A549 (cell line): ENCODE results near the gene AHSG. TPM values are rescaled to one million over a fixed set of nuclear protein-coding genes. Genes with fewer than 3 reads are reported as not detected.

Experiments used
- ATAC-seq, 2 experiments: fragments of 200-7000 bp in 1 of 2; fragments of >200 bp in 1 of 2; cut with Nextera tagmentation in 1 of 2; cut with Tn5 transposase in 1 of 2; 3 replicates each; pipeline versions ENCODE4 v1.8.0 to v1.9.1; 2018 to 2020; ENCODE audit warnings: mild to moderate bottlenecking in 1 of 2, moderate library complexity in 1 of 2
- CTCF ChIA-PET: fragments of 300-600 bp; sonication (Branson Sonifier 250); formaldehyde crosslinking; extraction: SDS; loops from one replicate; lab custom pipeline; 2021; ENCODE audit warnings: antibody characterized with exemption, inconsistent platforms; lab: Yijun Ruan, JAX
- POLR2A ChIA-PET: fragments of 350-600 bp; formaldehyde crosslinking; extraction: SDS; loops from one replicate; lab custom pipeline; 2021; ENCODE audit warnings: antibody characterized with exemption, inconsistent platforms; lab: Yijun Ruan, JAX
- DNase-seq, 2 experiments: peaks; one replicate each; pipeline versions ENCODE4 v3.0.0 to v3.0.0-alpha.2; 2011 to 2016; ENCODE audit warnings: low read depth in 1 of 2, low spot score in 1 of 2
- FAIRE-seq: peaks from 2 replicates; lab custom pipeline; 2011; peaks lifted over from hg19 to GRCh38; lab: Jason Lieb, UNC
- H3K27ac ChIP-seq, 2 experiments: fragments of >200 bp; sonication (Bioruptor Twin); formaldehyde crosslinking; 3 replicates each; pipeline ENCODE4 v1.5.1; 2016 to 2017
- H3K4me1 ChIP-seq: fragments of >200 bp; sonication (Bioruptor Twin); formaldehyde crosslinking; 3 replicates; pipeline ENCODE4 v1.6.1; 2016
- H3K4me2 ChIP-seq: fragments of >200 bp; sonication (Bioruptor Twin); formaldehyde crosslinking; 3 replicates; pipeline ENCODE4 v1.6.1; 2016
- H3K4me3 ChIP-seq: fragments of >200 bp; sonication (Bioruptor Twin); formaldehyde crosslinking; 3 replicates; pipeline ENCODE4 v1.5.1; 2016
- H3K9me3 ChIP-seq: fragments of >200 bp; sonication (Bioruptor Twin); formaldehyde crosslinking; 3 replicates; pipeline ENCODE4 v1.6.1; 2016
- CBX2 ChIP-seq: fragments of 200-600 bp; sonication (generic); IDR thresholded peaks from 2 replicates; pipeline ENCODE4 v1.6.1; 2016; ENCODE audit warnings: low read depth, mild to moderate bottlenecking, borderline replicate concordance
- CBX8 ChIP-seq: fragments of 200-600 bp; sonication (generic); IDR thresholded peaks from 2 replicates; pipeline ENCODE4 v1.6.1; 2016
- FOSL2 ChIP-seq, 2 experiments: fragments of 450-650 bp in 1 of 2; fragments of >200 bp in 1 of 2; sonication (Bioruptor Twin) in 1 of 2; formaldehyde crosslinking; IDR thresholded peaks; 2 replicates each; pipeline versions ENCODE4 v1.5.0 to v1.6.1; 2016 to 2020; ENCODE audit warnings: mild to moderate bottlenecking in 1 of 2, moderate library complexity in 1 of 2
- HDAC2 ChIP-seq: fragments of 200-600 bp; sonication (generic); IDR thresholded peaks from 2 replicates; pipeline ENCODE4 v1.6.1; 2016
- HOXB13 ChIP-seq: fragments of 250-450 bp; sonication (Bioruptor Pico); IDR thresholded peaks from 2 replicates; pipeline ENCODE4 v1.5.0; 2020; ENCODE audit warnings: low read depth, mild to moderate bottlenecking, moderate library complexity
- KDM1A ChIP-seq: fragments of 200-600 bp; sonication (generic); IDR thresholded peaks from 2 replicates; pipeline ENCODE4 v1.6.1; 2016; ENCODE audit warnings: low read depth, mild to moderate bottlenecking
- KDM5A ChIP-seq: fragments of 200-600 bp; sonication (generic); IDR thresholded peaks from 2 replicates; pipeline ENCODE4 v1.6.1; 2016; ENCODE audit warnings: antibody characterized with exemption, mild to moderate bottlenecking
- MAFK ChIP-seq: fragments of 450-650 bp; IDR thresholded peaks from 2 replicates; pipeline ENCODE4 v1.6.1; 2014; ENCODE audit not compliant: partially characterized antibody
- POLR2A ChIP-seq: IDR thresholded peaks from 2 replicates; pipeline ENCODE4 v1.6.1; 2012; ENCODE audit warnings: mild to moderate bottlenecking, low read length
- RAD21 ChIP-seq, 2 experiments: fragments of >200 bp in 1 of 2; sonication (Bioruptor Twin) in 1 of 2; formaldehyde crosslinking in 1 of 2; IDR thresholded peaks in 1 of 2; conservative IDR thresholded peaks in 1 of 2; 2 replicates in 1 of 2; 3 replicates in 1 of 2; pipeline ENCODE4 v1.6.1; 2012 to 2018; ENCODE audit warnings: inconsistent platforms in 1 of 2
- RCOR1 ChIP-seq: fragments of 150-350 bp; IDR thresholded peaks from 2 replicates; pipeline ENCODE4 v1.6.1; 2014; ENCODE audit warnings: antibody characterized with exemption, low read length, low read depth
- SMC3 ChIP-seq: fragments of >200 bp; sonication (Bioruptor Twin); formaldehyde crosslinking; IDR thresholded peaks from 3 replicates; pipeline ENCODE4 v1.6.1; 2018; ENCODE audit warnings: inconsistent platforms
- TFCP2L1 ChIP-seq: fragments of 250-450 bp; sonication (Bioruptor Pico); IDR thresholded peaks from 2 replicates; pipeline ENCODE4 v1.5.0; 2021; ENCODE audit warnings: mild to moderate bottlenecking
- TP53 ChIP-seq: fragments of 250-450 bp; sonication (Bioruptor Pico); IDR thresholded peaks from 2 replicates; pipeline ENCODE4 v1.5.0; 2021; ENCODE audit warnings: mild to moderate bottlenecking, moderate library complexity
- ZSCAN20 ChIP-seq: fragments of 250-450 bp; sonication (Bioruptor Pico); IDR thresholded peaks from 2 replicates; pipeline ENCODE4 v1.8.0; 2022; ENCODE audit warnings: mild to moderate bottlenecking, moderate library complexity
- WGBS: methylation state at CpG from one replicate; pipeline ENCODE4 v1.1.6; 2017; ENCODE audit errors: missing lambda C conversion rate; 5-methylcytosine and 5-hydroxymethylcytosine counted together
- polyA plus RNA-seq, 4 experiments: library from polyadenylated mRNA; depleted of rRNA in 3 of 4; stranded (reverse); fragments of >200 nt; fragmentation: RNase III in 1 of 4; extraction: RNeasy Plus Mini Kit Qiagen cat#74134 plus additional on column Dnase treatment in 1 of 4; gene quantifications; 2 replicates in 3 of 4; 3 replicates in 1 of 4; pipeline ENCODE4 v1.2.3, GENCODE V29; 2011 to 2017
- TF ChIP-seq, protein P1 (sequence below): fragments of 150-350 bp; IDR thresholded peaks from 2 replicates; pipeline ENCODE4 v1.6.1; 2014; ENCODE audit warnings: low read depth, mild to moderate bottlenecking, low read length
- TF ChIP-seq, protein P2 (sequence below): fragments of >200 bp; sonication (Bioruptor Twin); formaldehyde crosslinking; IDR thresholded peaks from 3 replicates; pipeline ENCODE4 v1.6.1; 2016
- TF ChIP-seq, protein P3 (sequence below): IDR thresholded peaks from 2 replicates; pipeline ENCODE4 v1.6.1; 2012
- TF ChIP-seq, protein P4 (sequence below): IDR thresholded peaks from 2 replicates; pipeline ENCODE4 v1.6.1; 2012; ENCODE audit warnings: low read depth, borderline replicate concordance
- TF ChIP-seq, protein P5 (sequence below): fragments of 250-450 bp; sonication (Bioruptor Pico); IDR thresholded peaks from 2 replicates; pipeline ENCODE4 v1.5.0; 2021; ENCODE audit warnings: mild to moderate bottlenecking, moderate library complexity, borderline replicate concordance
- TF ChIP-seq, protein P6 (sequence below): fragments of >200 bp; sonication (Bioruptor Twin); formaldehyde crosslinking; IDR thresholded peaks from 3 replicates; pipeline ENCODE4 v1.5.1; 2016
- TF ChIP-seq, protein P7 (sequence below): fragments of >200 bp; sonication (Bioruptor Twin); formaldehyde crosslinking; IDR thresholded peaks from 2 replicates; pipeline ENCODE4 v1.6.1; 2016

Gene AHSG
- polyA plus RNA-seq, 2 of the 4 experiments (the other 2 are of a cell fraction), result 0.08 to 0.49 TPM

DNA sequence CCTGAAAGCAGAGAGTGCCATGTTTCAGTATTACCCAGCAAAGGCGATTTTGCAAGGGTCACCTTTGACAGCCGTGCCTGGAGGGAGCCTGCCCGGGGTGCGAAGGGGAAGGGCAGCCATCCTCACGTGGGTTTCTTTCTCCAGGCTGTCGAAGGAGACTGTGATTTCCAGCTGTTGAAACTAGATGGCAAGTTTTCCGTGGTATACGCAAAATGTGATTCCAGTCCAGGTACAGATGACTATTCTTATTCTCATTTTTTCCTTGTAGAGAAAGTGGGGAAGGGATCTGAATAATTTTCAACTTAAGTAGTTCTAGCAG is 3.4 kb downstream of the AHSG start:
- WGBS, result 89% methylated on average over 8 of the region's 8 CpGs
- Histone ChIP-seq H3K27ac (peak overlapping the region in 1 of 2 experiments; percentile 71; a peak in 2 of 6 replicates), H3K9me3 (no peaks in the 10 kb centered on the region), H3K4me1 (peaks cover 8% of the 10 kb centered on the region), H3K4me2 (peak overlapping the region; percentile 82; the same call in 1 of the 3 replicates), H3K4me3 (no peak overlapping the region)
- CTCF ChIA-PET, result interaction anchor here (0.9 to 5.5 kb wide), 33 partner anchors 8 to 702 kb away, joined by 3 to 62 read pairs (median 7); partner anchors contain the start of genes DNAJB11, EIF4A2, FETUB and TBCCD1
- no peak for ATAC-seq
- DNase-seq, result no peak
- FAIRE-seq, result no peak
- POLR2A ChIA-PET, result interaction anchor here (1.2 to 1.8 kb wide), 2 partner anchors 46 to 168 kb away, joined by 5 to 16 read pairs; partner anchors contain the start of genes DNAJB11 and EIF4A2
- TF ChIP-seq, protein P1, sequence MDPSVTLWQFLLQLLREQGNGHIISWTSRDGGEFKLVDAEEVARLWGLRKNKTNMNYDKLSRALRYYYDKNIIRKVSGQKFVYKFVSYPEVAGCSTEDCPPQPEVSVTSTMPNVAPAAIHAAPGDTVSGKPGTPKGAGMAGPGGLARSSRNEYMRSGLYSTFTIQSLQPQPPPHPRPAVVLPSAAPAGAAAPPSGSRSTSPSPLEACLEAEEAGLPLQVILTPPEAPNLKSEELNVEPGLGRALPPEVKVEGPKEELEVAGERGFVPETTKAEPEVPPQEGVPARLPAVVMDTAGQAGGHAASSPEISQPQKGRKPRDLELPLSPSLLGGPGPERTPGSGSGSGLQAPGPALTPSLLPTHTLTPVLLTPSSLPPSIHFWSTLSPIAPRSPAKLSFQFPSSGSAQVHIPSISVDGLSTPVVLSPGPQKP, result no peak
- TF ChIP-seq, protein P2, sequence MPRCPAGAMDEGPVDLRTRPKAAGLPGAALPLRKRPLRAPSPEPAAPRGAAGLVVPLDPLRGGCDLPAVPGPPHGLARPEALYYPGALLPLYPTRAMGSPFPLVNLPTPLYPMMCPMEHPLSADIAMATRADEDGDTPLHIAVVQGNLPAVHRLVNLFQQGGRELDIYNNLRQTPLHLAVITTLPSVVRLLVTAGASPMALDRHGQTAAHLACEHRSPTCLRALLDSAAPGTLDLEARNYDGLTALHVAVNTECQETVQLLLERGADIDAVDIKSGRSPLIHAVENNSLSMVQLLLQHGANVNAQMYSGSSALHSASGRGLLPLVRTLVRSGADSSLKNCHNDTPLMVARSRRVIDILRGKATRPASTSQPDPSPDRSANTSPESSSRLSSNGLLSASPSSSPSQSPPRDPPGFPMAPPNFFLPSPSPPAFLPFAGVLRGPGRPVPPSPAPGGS, result no peak
- TF ChIP-seq ZSCAN20 (CRISPR knock-in tag), result no peak
- TF ChIP-seq, protein P3, sequence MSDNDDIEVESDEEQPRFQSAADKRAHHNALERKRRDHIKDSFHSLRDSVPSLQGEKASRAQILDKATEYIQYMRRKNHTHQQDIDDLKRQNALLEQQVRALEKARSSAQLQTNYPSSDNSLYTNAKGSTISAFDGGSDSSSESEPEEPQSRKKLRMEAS, result no peak
- TF ChIP-seq, protein P4, sequence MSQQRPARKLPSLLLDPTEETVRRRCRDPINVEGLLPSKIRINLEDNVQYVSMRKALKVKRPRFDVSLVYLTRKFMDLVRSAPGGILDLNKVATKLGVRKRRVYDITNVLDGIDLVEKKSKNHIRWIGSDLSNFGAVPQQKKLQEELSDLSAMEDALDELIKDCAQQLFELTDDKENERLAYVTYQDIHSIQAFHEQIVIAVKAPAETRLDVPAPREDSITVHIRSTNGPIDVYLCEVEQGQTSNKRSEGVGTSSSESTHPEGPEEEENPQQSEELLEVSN, result no peak
- TF ChIP-seq RCOR1, result no peak
- TF ChIP-seq KDM5A, result no peak
- no peak for TF ChIP-seq CBX2
- TF ChIP-seq MAFK, result no peak
- TF ChIP-seq TFCP2L1 (CRISPR knock-in tag), result no peak
- TF ChIP-seq, protein P5, sequence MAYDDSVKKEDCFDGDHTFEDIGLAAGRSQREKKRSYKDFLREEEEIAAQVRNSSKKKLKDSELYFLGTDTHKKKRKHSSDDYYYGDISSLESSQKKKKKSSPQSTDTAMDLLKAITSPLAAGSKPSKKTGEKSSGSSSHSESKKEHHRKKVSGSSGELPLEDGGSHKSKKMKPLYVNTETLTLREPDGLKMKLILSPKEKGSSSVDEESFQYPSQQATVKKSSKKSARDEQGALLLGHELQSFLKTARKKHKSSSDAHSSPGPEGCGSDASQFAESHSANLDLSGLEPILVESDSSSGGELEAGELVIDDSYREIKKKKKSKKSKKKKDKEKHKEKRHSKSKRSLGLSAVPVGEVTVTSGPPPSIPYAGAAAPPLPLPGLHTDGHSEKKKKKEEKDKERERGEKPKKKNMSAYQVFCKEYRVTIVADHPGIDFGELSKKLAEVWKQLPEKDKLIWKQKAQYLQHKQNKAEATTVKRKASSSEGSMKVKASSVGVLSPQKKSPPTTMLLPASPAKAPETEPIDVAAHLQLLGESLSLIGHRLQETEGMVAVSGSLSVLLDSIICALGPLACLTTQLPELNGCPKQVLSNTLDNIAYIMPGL, result no peak
- TF ChIP-seq TP53 (CRISPR knock-in tag), result no peak
- TF ChIP-seq, protein P6, sequence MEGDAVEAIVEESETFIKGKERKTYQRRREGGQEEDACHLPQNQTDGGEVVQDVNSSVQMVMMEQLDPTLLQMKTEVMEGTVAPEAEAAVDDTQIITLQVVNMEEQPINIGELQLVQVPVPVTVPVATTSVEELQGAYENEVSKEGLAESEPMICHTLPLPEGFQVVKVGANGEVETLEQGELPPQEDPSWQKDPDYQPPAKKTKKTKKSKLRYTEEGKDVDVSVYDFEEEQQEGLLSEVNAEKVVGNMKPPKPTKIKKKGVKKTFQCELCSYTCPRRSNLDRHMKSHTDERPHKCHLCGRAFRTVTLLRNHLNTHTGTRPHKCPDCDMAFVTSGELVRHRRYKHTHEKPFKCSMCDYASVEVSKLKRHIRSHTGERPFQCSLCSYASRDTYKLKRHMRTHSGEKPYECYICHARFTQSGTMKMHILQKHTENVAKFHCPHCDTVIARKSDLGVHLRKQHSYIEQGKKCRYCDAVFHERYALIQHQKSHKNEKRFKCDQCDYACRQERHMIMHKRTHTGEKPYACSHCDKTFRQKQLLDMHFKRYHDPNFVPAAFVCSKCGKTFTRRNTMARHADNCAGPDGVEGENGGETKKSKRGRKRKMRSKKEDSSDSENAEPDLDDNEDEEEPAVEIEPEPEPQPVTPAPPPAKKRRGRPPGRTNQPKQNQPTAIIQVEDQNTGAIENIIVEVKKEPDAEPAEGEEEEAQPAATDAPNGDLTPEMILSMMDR, result no peak
- no peak for TF ChIP-seq RAD21 (conservative IDR thresholded peaks at IDR 0.05 in 1 of 2, IDR thresholded peaks at IDR 0.05 in 1 of 2)
- no peak for TF ChIP-seq KDM1A
- TF ChIP-seq CBX8, result no peak

DNA sequence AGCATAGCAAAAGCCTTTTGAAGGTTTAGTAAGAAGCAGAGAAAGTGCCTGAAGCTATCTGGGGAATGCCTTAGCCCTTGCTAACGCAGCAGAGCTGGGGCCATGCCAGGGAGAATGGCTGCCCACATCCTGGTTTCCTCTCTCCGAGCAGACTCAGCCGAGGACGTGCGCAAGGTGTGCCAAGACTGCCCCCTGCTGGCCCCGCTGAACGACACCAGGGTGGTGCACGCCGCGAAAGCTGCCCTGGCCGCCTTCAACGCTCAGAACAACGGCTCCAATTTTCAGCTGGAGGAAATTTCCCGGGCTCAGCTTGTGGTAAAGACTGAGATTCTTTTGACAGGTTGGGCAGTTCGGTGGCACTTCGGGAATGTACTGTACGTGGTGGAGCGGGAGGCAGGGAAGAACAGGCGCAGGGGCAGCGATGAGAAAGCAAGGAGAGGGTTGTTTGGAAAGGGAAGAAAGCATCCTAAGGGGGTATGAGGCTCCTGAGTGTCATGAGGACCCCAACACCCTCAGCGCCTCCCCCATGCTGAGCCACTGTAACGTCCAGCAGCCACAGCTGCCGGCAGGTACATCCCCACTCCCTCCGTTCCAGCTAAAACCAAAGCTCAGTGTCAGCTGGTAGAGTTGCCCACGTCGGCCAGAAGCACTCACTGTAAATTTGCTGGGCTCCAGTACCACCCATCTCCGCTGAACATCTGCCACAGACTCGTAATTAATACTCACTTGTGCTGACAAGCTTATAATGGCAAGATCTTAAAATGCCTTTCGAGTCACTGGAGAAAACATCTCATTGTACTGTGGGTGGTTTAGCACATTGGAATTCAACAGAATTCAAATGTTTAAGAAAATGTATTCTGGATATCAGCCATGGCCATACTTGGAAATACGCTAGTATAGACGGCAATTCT is 4.4 kb downstream of the AHSG start:
- peak overlapping the region; percentile 65 to 75; a peak in 5 of 6 replicates for H3K27ac ChIP-seq
- FAIRE-seq, result no peak

More for the DNA sequence above, 4.4 kb downstream of the AHSG start:
- Histone ChIP-seq H3K9me3 (no peaks in the 10 kb centered on the region), H3K4me2 (peak overlapping the region; percentile 82), H3K4me3 (peak overlapping the region; percentile 35), H3K4me1 (peaks cover 8% of the 10 kb centered on the region)
- peak; percentile 97 to 99 for ATAC-seq
- CTCF ChIA-PET, result interaction anchor here (0.5 to 5.5 kb wide), 44 partner anchors 9 to 789 kb away, joined by 3 to 62 read pairs (median 5); partner anchors contain the start of genes CRYGS, DNAJB11, EIF4A2 and TBCCD1
- 29% methylated on average over 22 of the region's 31 CpGs for WGBS
- peak; percentile 86 to 87 for DNase-seq
- TF ChIP-seq, protein P7, sequence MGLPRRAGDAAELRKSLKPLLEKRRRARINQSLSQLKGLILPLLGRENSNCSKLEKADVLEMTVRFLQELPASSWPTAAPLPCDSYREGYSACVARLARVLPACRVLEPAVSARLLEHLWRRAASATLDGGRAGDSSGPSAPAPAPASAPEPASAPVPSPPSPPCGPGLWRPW, result no peak
- TF ChIP-seq POLR2A (no peak), FOSL2 (IDR thresholded peaks at IDR 0.05) (no peak), FOSL2 (CRISPR knock-in tag; IDR thresholded peaks at IDR 0.05) (0 out of 2 replicates have a peak, but pooled peaks have one; percentile 2), HDAC2 (no peak), MAFK (peak; percentile 37), RCOR1 (no peak), SMC3 (peak; percentile 82), RAD21 (conservative IDR thresholded peaks at IDR 0.05 in 1 of 2, IDR thresholded peaks at IDR 0.05 in 1 of 2) (peak; percentile 74 to 84), HOXB13 (CRISPR knock-in tag) (no peak)
- TF ChIP-seq, protein P3, result peak; percentile 67
- TF ChIP-seq, protein P6, result peak; percentile 72
- TF ChIP-seq, all 56 proteins: peak for 6
- POLR2A ChIA-PET, result interaction anchor here (0.8 to 1.8 kb wide), 4 partner anchors 47 to 508 kb away, joined by 3 to 16 read pairs (median 4); partner anchors contain the start of genes DNAJB11, EIF4A2 and ETV5
